Stimulated activated CD4-positive, alpha-beta T cell treated with anti-CD3 and anti-CD28 coated beads, Interleukin-4, amount 100 ng/mL, for 48 hours (primary cell): ENCODE results near the gene ENPEP.

Experiments
- DNase-seq, 2 donors: peaks; one replicate each; pipeline ENCODE4 v3.0.0-alpha.2; 2020; ENCODE audit warnings: low read depth in 2 of 2

ENPEP gene

GRCh38 chr4:110609044-110609750 lies 133.2 kb downstream of the ENPEP start:
- DNase-seq, result no peak

GRCh38 chr4:110610620-110610939 lies 134.6 kb downstream of the ENPEP start:
- no peak for DNase-seq

GRCh38 chr4:110610940-110611831 lies 135.2 kb downstream of the ENPEP start:
- no peak for DNase-seq

- no peak for DNase-seq
Observed at GRCh38 chr4:110611968-110612447, 136.1 kb downstream of the ENPEP start.

GRCh38 chr4:110612631-110613269 lies 136.8 kb downstream of the ENPEP start:
- DNase-seq, result no peak

- DNase-seq, result no peak
Observed at GRCh38 chr4:110613745-110614144, 137.8 kb downstream of the ENPEP start.

- no peak for DNase-seq
Observed at GRCh38 chr4:110614173-110614963, 138.4 kb downstream of the ENPEP start.
